HCT116 (cell line): ENCODE data around the gene RIPOR2. TPM values are rescaled to one million over a fixed set of nuclear protein-coding genes. Genes with fewer than 3 reads are reported as not detected.

ENCODE experiments used
- ATAC-seq: fragments of 200-7000 bp; cut with Tn5 transposase; 2 replicates; pipeline ENCODE4 v1.9.1; 2020; ENCODE audit warnings: mild to moderate bottlenecking, moderate library complexity
- BruUV-seq: library from RNA; stranded (reverse); fragments of 400-500 nt; replicated peaks from 2 replicates; lab custom pipeline; 2021; lab: Mats Ljungman, UMichigan
- CTCF ChIA-PET: fragments of 300-600 bp; sonication (Branson Sonifier 250); formaldehyde crosslinking; loops from one replicate; lab custom pipeline; 2021; ENCODE audit warnings: antibody characterized with exemption; lab: Charles Lee
- POLR2A ChIA-PET: fragments of 300-600, 350-600 bp; sonication (Branson Sonifier 250); formaldehyde crosslinking; loops from one replicate; lab custom pipeline; 2021; ENCODE audit warnings: antibody characterized with exemption; lab: Charles Lee
- RAD21 ChIA-PET, 2 experiments: fragments of 300-600 bp; sonication (Branson Sonifier 250); formaldehyde crosslinking; loops; one replicate each; lab custom pipeline; 2023; ENCODE audit warnings: low total read pairs in 2 of 2; ENCODE audit not compliant: uncharacterized antibody in 2 of 2, unreplicated experiment in 2 of 2, low non-redundant PET in 1 of 2; lab: Charles Lee
- DNase-seq: peaks from one replicate; pipeline ENCODE4 v3.0.0-alpha.2; 2010; ENCODE audit warnings: low read depth, low spot score
- H2AFZ ChIP-seq: fragments of 200-600 bp; shearing (Covaris generic), sonication (generic); 2 replicates; pipeline ENCODE4 v1.6.1; 2017; ENCODE audit warnings: low read depth, mixed run types, mixed read lengths, antibody characterized with exemption, low read length; ENCODE audit not compliant: poor library complexity, severe bottlenecking
- H3K27ac ChIP-seq: 2 replicates; pipeline ENCODE4 v1.5.1; 2012; ENCODE audit warnings: low read depth, low read length
- H3K27me3 ChIP-seq: fragments of 200-600 bp; sonication (generic); 2 replicates; pipeline ENCODE4 v1.6.1; 2016; ENCODE audit warnings: mixed run types, low read length, mixed read lengths; ENCODE audit not compliant: insufficient read depth
- H3K36me3 ChIP-seq, 2 experiments: fragments of 200-500 bp in 1 of 2; fragments of 200-600 bp in 1 of 2; sonication (Bioruptor generic) in 1 of 2; sonication (generic) in 1 of 2; 2 replicates each; pipeline versions ENCODE4 v1.5.1 to v1.6.1; 2014 to 2016; ENCODE audit warnings: low read length in 2 of 2, inconsistent platforms in 1 of 2, mixed read lengths in 1 of 2, mixed run types in 1 of 2; ENCODE audit not compliant: insufficient read depth in 2 of 2, control insufficient read depth in 1 of 2
- H3K4me1 ChIP-seq, 2 experiments: fragments of 200-600 bp in 1 of 2; sonication (generic) in 1 of 2; 2 replicates each; pipeline versions ENCODE4 v1.5.1 to v1.6.1; 2012 to 2017; ENCODE audit warnings: low read length in 2 of 2, inconsistent platforms in 1 of 2, mild to moderate bottlenecking in 1 of 2, mixed read lengths in 1 of 2, mixed run types in 1 of 2, moderate library complexity in 1 of 2; ENCODE audit not compliant: insufficient read depth in 2 of 2, control insufficient read depth in 1 of 2
- H3K4me2 ChIP-seq: fragments of 200-600 bp; sonication (generic); 2 replicates; pipeline ENCODE4 v1.6.1; 2017; ENCODE audit warnings: mixed run types, low read length, mixed read lengths
- H3K4me3 ChIP-seq, 2 experiments: fragments of 200-600 bp in 1 of 2; sonication (generic) in 1 of 2; replicated peaks in 1 of 2; 2 replicates each; pipeline ENCODE4 v1.5.1; 2011 to 2016; ENCODE audit warnings: low read length in 2 of 2, control low read depth in 1 of 2, low read depth in 1 of 2, mild to moderate bottlenecking in 1 of 2, mixed read lengths in 1 of 2, mixed run types in 1 of 2
- H3K79me2 ChIP-seq: fragments of 200-600 bp; sonication (generic); 2 replicates; pipeline ENCODE4 v1.6.1; 2017; ENCODE audit warnings: mild to moderate bottlenecking, mixed run types, low read length, moderate library complexity, mixed read lengths; ENCODE audit not compliant: insufficient read depth
- H3K9ac ChIP-seq: fragments of 200-600 bp; sonication (generic); 2 replicates; pipeline ENCODE4 v1.6.1; 2016; ENCODE audit warnings: low read length, mixed read lengths
- H3K9me2 ChIP-seq: fragments of 200-600 bp; sonication (generic), shearing (Covaris generic); 2 replicates; pipeline ENCODE4 v1.6.1; 2017; ENCODE audit warnings: mixed run types, mild to moderate bottlenecking, moderate library complexity; ENCODE audit not compliant: insufficient read depth
- H3K9me3 ChIP-seq, 2 experiments: fragments of 200-500 bp in 1 of 2; fragments of 200-600 bp in 1 of 2; sonication (Bioruptor generic) in 1 of 2; sonication (generic) in 1 of 2; 2 replicates each; pipeline ENCODE4 v1.6.1; 2014 to 2017; ENCODE audit warnings: low read length in 2 of 2, mixed read lengths in 2 of 2, inconsistent platforms in 1 of 2, low read depth in 1 of 2, mild to moderate bottlenecking in 1 of 2, mixed run types in 1 of 2, moderate library complexity in 1 of 2; ENCODE audit not compliant: control insufficient read depth in 1 of 2, insufficient read depth in 1 of 2
- H4K20me1 ChIP-seq: fragments of 200-600 bp; sonication (generic), shearing (Covaris generic); 2 replicates; pipeline ENCODE4 v1.6.1; 2017; ENCODE audit warnings: mixed run types, mild to moderate bottlenecking, moderate library complexity; ENCODE audit not compliant: insufficient read depth
- ATF3 ChIP-seq: IDR thresholded peaks from 2 replicates; pipeline ENCODE4 v1.6.1; 2012
- CEBPB ChIP-seq: IDR thresholded peaks from 2 replicates; pipeline ENCODE4 v1.6.1; 2012; ENCODE audit warnings: low read depth
- CTCF ChIP-seq, 3 experiments: fragments of 200-600 bp in 1 of 3; sonication (generic) in 1 of 3; IDR thresholded peaks in 2 of 3; conservative IDR thresholded peaks in 1 of 3; 2 replicates each; pipeline ENCODE4 v1.5.1; 2012 to 2017; ENCODE audit warnings: low read depth in 2 of 3, low read length in 2 of 3, antibody characterized with exemption in 1 of 3, borderline replicate concordance in 1 of 3, control low read depth in 1 of 3, mild to moderate bottlenecking in 1 of 3, mixed read lengths in 1 of 3, mixed run types in 1 of 3, moderate library complexity in 1 of 3; ENCODE audit not compliant: insufficient read depth in 1 of 3
- EGR1 ChIP-seq: IDR thresholded peaks from 2 replicates; pipeline ENCODE4 v1.6.1; 2012; ENCODE audit warnings: low read depth
- ELF1 ChIP-seq: IDR thresholded peaks from 2 replicates; pipeline ENCODE4 v1.6.1; 2012; ENCODE audit warnings: low read depth, borderline replicate concordance
- EZH2phosphoT487 ChIP-seq: fragments of 200-600 bp; IDR thresholded peaks from 2 replicates; pipeline ENCODE4 v1.6.1; 2018; ENCODE audit warnings: antibody characterized with exemption, borderline replicate concordance
- JUND ChIP-seq: IDR thresholded peaks from 2 replicates; pipeline ENCODE4 v1.6.1; 2012
- MAX ChIP-seq: IDR thresholded peaks from 2 replicates; pipeline ENCODE4 v1.6.1; 2012
- POLR2A ChIP-seq: IDR thresholded peaks from 2 replicates; pipeline ENCODE4 v1.7.0; 2011; ENCODE audit warnings: borderline replicate concordance; ENCODE audit not compliant: insufficient read depth, insufficient read length; ENCODE audit errors: extremely low read depth
- POLR2AphosphoS5 ChIP-seq: IDR thresholded peaks from 2 replicates; pipeline ENCODE4 v1.6.1; 2011; ENCODE audit warnings: mild to moderate bottlenecking, low read depth, low read length, moderate library complexity
- RAD21 ChIP-seq: IDR thresholded peaks from 2 replicates; pipeline ENCODE4 v1.6.1; 2012; ENCODE audit warnings: low read depth, mild to moderate bottlenecking
- SIN3A ChIP-seq: IDR thresholded peaks from 2 replicates; pipeline ENCODE4 v1.6.1; 2012; ENCODE audit warnings: low read depth
- SRF ChIP-seq: IDR thresholded peaks from 2 replicates; pipeline ENCODE4 v1.6.1; 2012; ENCODE audit warnings: low read depth
- TCF7L2 ChIP-seq: IDR thresholded peaks from 2 replicates; pipeline ENCODE4 v1.7.0; 2011; ENCODE audit warnings: borderline replicate concordance, inconsistent platforms; ENCODE audit not compliant: insufficient read depth, insufficient read length; ENCODE audit errors: extremely low read depth
- YY1 ChIP-seq: IDR thresholded peaks from 2 replicates; pipeline ENCODE4 v1.6.1; 2011; ENCODE audit warnings: low read length, low read depth, moderate library complexity, mild to moderate bottlenecking; ENCODE audit not compliant: insufficient replicate concordance; ENCODE audit errors: extremely low read depth
- ZFX ChIP-seq: fragments of 450-650 bp; IDR thresholded peaks from 2 replicates; pipeline ENCODE4 v1.6.1; 2017
- intact Hi-C: fragments of 100-400 bp; cut with micrococcal nuclease; formaldehyde crosslinking; loops from 2 replicates; pipeline ENCODE4 v1.10.0; 2022
- total RNA-seq: library from RNA; stranded (reverse); gene quantifications from one replicate; pipeline ENCODE4 v1.2.1, GENCODE V29; 2021; ENCODE audit not compliant: unreplicated experiment

RIPOR2 gene
- total RNA-seq, 1 experiment from 2014 or later: 0.44 TPM

GRCh38 chr6:24900917-24901697 is 34.7 kb downstream of the RIPOR2 start:
- DNase-seq (no peak), ATAC-seq (no peak)
- H3K4me1 ChIP-seq: peaks cover 0 to 8% of the 10 kb centered on the region in 2 experiments; a peak in 1 of 4 replicates
- no peak overlapping the region for H3K4me3 ChIP-seq
- ChIA-PET POLR2A (no interaction called here), RAD21 (no interaction called here), CTCF (no interaction called here)
- H3K27ac ChIP-seq: no peak overlapping the region
- no peaks in the 10 kb centered on the region for H3K9me3 ChIP-seq
- no peak overlapping the region for H3K9ac ChIP-seq
- BruUV-seq: no TSS peak
- no peaks in the 10 kb centered on the region for H3K27me3 ChIP-seq
- intact Hi-C loops: no loop called here
- H3K9me2 ChIP-seq: no peaks in the 10 kb centered on the region
- no peak overlapping the region for H3K4me2 ChIP-seq
- TF ChIP-seq ATF3 (no peak), CTCF (IDR thresholded peaks at IDR 0.05 in 2 of 3, conservative IDR thresholded peaks at IDR 0.05 in 1 of 3; ENCODE audit: borderline replicate concordance in 1 of 3, insufficient read depth in 1 of 3, low read depth in 2 of 3, low read length in 2 of 3) (no peak), SIN3A (no peak), POLR2AphosphoS5 (no peak), MAX (no peak)
- H3K36me3 ChIP-seq: no peaks in the 10 kb centered on the region
- H3K79me2 ChIP-seq: no peaks in the 10 kb centered on the region
- no peaks in the 10 kb centered on the region for H4K20me1 ChIP-seq
- no peak overlapping the region for H2AFZ ChIP-seq

GRCh38 chr6:24899997-24900325 is 35.8 kb downstream of the RIPOR2 start:
- Histone ChIP-seq H3K9me2 (no peaks in the 10 kb centered on the region), H3K27me3 (no peaks in the 10 kb centered on the region), H3K4me3 (no peak overlapping the region), H3K79me2 (no peaks in the 10 kb centered on the region), H3K36me3 (no peaks in the 10 kb centered on the region), H4K20me1 (no peaks in the 10 kb centered on the region), H3K4me1 (peaks cover 0 to 8% of the 10 kb centered on the region in 2 experiments; a peak in 1 of 4 replicates), H3K9me3 (no peaks in the 10 kb centered on the region), H3K9ac (no peak overlapping the region), H3K27ac (no peak overlapping the region), H2AFZ (no peak overlapping the region), H3K4me2 (no peak overlapping the region)
- no TSS peak for BruUV-seq
- POLR2A ChIA-PET: no interaction called here
- CTCF ChIA-PET: no interaction called here
- RAD21 ChIA-PET: no interaction called here
- intact Hi-C loops: no loop called here
- ATAC-seq (no peak), DNase-seq (no peak)
- TF ChIP-seq POLR2A: no peak
- no peak for TF ChIP-seq EZH2phosphoT487
- TF ChIP-seq JUND: no peak
- no peak for TF ChIP-seq EGR1
- TF ChIP-seq ZFX: no peak
- TF ChIP-seq CTCF (IDR thresholded peaks at IDR 0.05 in 2 of 3, conservative IDR thresholded peaks at IDR 0.05 in 1 of 3; ENCODE audit: borderline replicate concordance in 1 of 3, insufficient read depth in 1 of 3, low read depth in 2 of 3, low read length in 2 of 3): no peak
- no peak for TF ChIP-seq YY1
- TF ChIP-seq TCF7L2: no peak
- no peak for TF ChIP-seq SRF
- TF ChIP-seq ELF1: no peak
- TF ChIP-seq CEBPB: no peak
- TF ChIP-seq RAD21: no peak
